BLaER1 treated with 17β-estradiol and CSF1 and Interleukin-3, amounts not matched to agents 10 nM and 100 nM (cell line): Measurements from ENCODE around the gene SOBP.

Experiments
- H3K27ac ChIP-seq, 11 experiments: shearing (Covaris generic); formaldehyde crosslinking; 2 replicates each; pipeline ENCODE4 v1.8.1; 2022
- H3K27me3 ChIP-seq, 11 experiments: shearing (Covaris generic); formaldehyde crosslinking; 2 replicates each; pipeline ENCODE4 v1.8.1; 2022
- H3K36me3 ChIP-seq, 11 experiments: shearing (Covaris generic); formaldehyde crosslinking; 2 replicates each; pipeline ENCODE4 v1.8.1; 2022
- H3K4me1 ChIP-seq, 10 experiments: shearing (Covaris generic); formaldehyde crosslinking; 2 replicates each; pipeline ENCODE4 v1.8.1; 2022
- H3K4me2 ChIP-seq, 11 experiments: shearing (Covaris generic); formaldehyde crosslinking; 2 replicates each; pipeline ENCODE4 v1.8.1; 2022
- H3K4me3 ChIP-seq, 10 experiments: shearing (Covaris generic); formaldehyde crosslinking; 2 replicates each; pipeline ENCODE4 v1.8.1; 2022
- H3K9ac ChIP-seq, 11 experiments: shearing (Covaris generic); formaldehyde crosslinking; 2 replicates each; pipeline ENCODE4 v1.8.1; 2022
- H3K9me3 ChIP-seq, 11 experiments: shearing (Covaris generic); formaldehyde crosslinking; replicated peaks in 1 of 11; 2 replicates each; pipeline ENCODE4 v1.8.1; 2022
- H4K20me1 ChIP-seq, 11 experiments: shearing (Covaris generic); formaldehyde crosslinking; 2 replicates each; pipeline ENCODE4 v1.8.1; 2022
- Cebpa-rat ChIP-seq, 11 experiments: shearing (Covaris generic); IDR thresholded peaks; 2 replicates each; pipeline ENCODE4 v1.8.1; 2022

The SOBP gene

GRCh38 chr6:107567643-107568042 lies 77.7 kb downstream of the SOBP start:
- H3K36me3 ChIP-seq: no peaks in the 10 kb centered on the region
- H3K9me3 ChIP-seq: no peaks in the 10 kb centered on the region
- no peaks in the 10 kb centered on the region for H4K20me1 ChIP-seq
- H3K4me3 ChIP-seq: no peak overlapping the region
- no peaks in the 10 kb centered on the region for H3K4me1 ChIP-seq
- no peak overlapping the region for H3K9ac ChIP-seq
- no peaks in the 10 kb centered on the region for H3K27me3 ChIP-seq
- no peak overlapping the region for H3K4me2 ChIP-seq
- no peak overlapping the region for H3K27ac ChIP-seq
- no peak for TF ChIP-seq Cebpa-rat (IDR thresholded peaks at IDR 0.05)

DNA sequence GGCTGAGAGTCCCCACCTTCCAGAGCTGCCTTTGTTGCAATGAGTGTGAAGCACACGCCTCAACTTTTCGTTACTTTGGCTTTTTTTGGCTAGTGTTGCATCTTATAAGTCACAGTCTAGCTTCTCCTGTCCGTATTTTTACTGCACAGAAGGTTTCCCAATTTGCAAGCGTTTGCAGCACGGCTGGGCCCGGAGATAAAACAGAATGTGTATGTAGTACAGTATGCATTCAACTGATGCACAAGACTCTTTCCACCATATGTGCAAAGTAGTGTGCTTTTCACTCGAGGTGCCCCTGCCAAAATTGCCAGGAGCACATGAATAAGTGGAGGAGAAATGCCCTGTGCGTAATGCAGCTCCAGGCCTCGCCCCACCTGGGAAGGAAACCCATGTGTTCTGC lies 79.6 kb downstream of the SOBP start:
- Histone ChIP-seq H4K20me1 (no peaks in the 10 kb centered on the region), H3K4me2 (no peak overlapping the region), H3K9me3 (no peaks in the 10 kb centered on the region), H3K27ac (no peak overlapping the region), H3K9ac (no peak overlapping the region), H3K4me3 (no peak overlapping the region), H3K4me1 (no peaks in the 10 kb centered on the region), H3K27me3 (no peaks in the 10 kb centered on the region), H3K36me3 (no peaks in the 10 kb centered on the region)
- TF ChIP-seq Cebpa-rat (IDR thresholded peaks at IDR 0.05): no peak

DNA sequence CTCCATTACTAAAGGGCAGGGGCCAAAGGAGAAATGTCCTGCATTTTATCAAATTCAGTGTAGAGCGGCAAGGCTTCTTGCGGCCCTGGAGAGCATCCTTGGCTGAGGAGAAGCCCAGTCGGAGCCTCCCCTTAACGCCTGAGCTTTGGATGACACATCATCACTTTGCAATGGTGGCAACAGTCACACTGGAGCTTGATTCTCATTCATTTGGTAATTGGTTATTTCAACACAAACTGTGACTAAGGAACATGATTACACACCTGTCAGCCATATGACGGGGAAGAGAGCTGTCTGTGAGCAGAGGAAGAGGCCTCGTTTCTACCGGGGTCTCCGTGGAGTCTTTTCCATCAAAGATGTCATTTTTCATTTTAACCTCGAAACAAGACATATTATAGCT lies 81.4 kb downstream of the SOBP start:
- no peaks in the 10 kb centered on the region for H3K9me3 ChIP-seq
- H3K27me3 ChIP-seq: no peaks in the 10 kb centered on the region
- H3K36me3 ChIP-seq: no peaks in the 10 kb centered on the region
- no peak overlapping the region for H3K4me2 ChIP-seq
- no peak overlapping the region for H3K27ac ChIP-seq
- H3K4me1 ChIP-seq: no peaks in the 10 kb centered on the region
- no peak for TF ChIP-seq Cebpa-rat (IDR thresholded peaks at IDR 0.05)
- no peak overlapping the region for H3K4me3 ChIP-seq
- no peaks in the 10 kb centered on the region for H4K20me1 ChIP-seq
- no peak overlapping the region for H3K9ac ChIP-seq

DNA sequence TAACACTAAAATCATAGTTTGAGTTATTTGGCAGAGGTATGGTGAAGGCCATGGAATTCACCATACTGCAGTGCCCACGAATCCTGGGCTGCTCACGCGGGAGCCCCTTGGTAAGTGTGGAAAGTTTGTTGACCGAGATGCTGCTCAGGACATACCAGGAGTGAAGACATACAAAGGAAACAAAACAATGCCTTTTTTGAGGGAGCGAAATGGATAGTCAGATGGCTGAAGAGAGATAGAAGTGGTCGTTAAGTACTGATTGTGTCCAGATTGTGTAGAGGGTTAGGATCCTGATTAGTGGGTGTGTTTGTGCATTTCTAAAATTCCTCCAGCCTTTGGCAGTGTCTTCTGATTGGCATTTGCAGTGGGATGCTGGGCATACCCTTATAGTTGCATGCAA lies 83.0 kb downstream of the SOBP start:
- TF ChIP-seq Cebpa-rat (IDR thresholded peaks at IDR 0.05): no peak
- Histone ChIP-seq H3K27me3 (no peaks in the 10 kb centered on the region), H3K4me1 (no peaks in the 10 kb centered on the region), H3K9me3 (no peaks in the 10 kb centered on the region), H4K20me1 (no peaks in the 10 kb centered on the region), H3K4me2 (no peak overlapping the region), H3K4me3 (no peak overlapping the region), H3K36me3 (no peaks in the 10 kb centered on the region), H3K9ac (no peak overlapping the region), H3K27ac (no peak overlapping the region)

- no peak overlapping the region for H3K4me3 ChIP-seq
- no peaks in the 10 kb centered on the region for H3K4me1 ChIP-seq
- H3K4me2 ChIP-seq: no peak overlapping the region
- H3K27ac ChIP-seq: no peak overlapping the region
- no peaks in the 10 kb centered on the region for H3K36me3 ChIP-seq
- no peaks in the 10 kb centered on the region for H4K20me1 ChIP-seq
- no peaks in the 10 kb centered on the region for H3K9me3 ChIP-seq
- no peak for TF ChIP-seq Cebpa-rat (IDR thresholded peaks at IDR 0.05)
- no peak overlapping the region for H3K9ac ChIP-seq
- H3K27me3 ChIP-seq: no peaks in the 10 kb centered on the region
Observed at GRCh38 chr6:107574856-107575255, 84.9 kb downstream of the SOBP start.

- H3K27ac ChIP-seq: no peak overlapping the region
- H3K9me3 ChIP-seq: no peaks in the 10 kb centered on the region
- no peaks in the 10 kb centered on the region for H4K20me1 ChIP-seq
- no peak overlapping the region for H3K4me3 ChIP-seq
- H3K27me3 ChIP-seq: no peaks in the 10 kb centered on the region
- no peaks in the 10 kb centered on the region for H3K36me3 ChIP-seq
- H3K9ac ChIP-seq: no peak overlapping the region
- H3K4me1 ChIP-seq: peaks cover 0 to 4% (median 0%) of the 10 kb centered on the region in 10 experiments; a peak in 4 of 20 replicates
- H3K4me2 ChIP-seq: no peak overlapping the region
- TF ChIP-seq Cebpa-rat (IDR thresholded peaks at IDR 0.05): no peak
Observed at GRCh38 chr6:107576852-107577251, 86.9 kb downstream of the SOBP start.

DNA sequence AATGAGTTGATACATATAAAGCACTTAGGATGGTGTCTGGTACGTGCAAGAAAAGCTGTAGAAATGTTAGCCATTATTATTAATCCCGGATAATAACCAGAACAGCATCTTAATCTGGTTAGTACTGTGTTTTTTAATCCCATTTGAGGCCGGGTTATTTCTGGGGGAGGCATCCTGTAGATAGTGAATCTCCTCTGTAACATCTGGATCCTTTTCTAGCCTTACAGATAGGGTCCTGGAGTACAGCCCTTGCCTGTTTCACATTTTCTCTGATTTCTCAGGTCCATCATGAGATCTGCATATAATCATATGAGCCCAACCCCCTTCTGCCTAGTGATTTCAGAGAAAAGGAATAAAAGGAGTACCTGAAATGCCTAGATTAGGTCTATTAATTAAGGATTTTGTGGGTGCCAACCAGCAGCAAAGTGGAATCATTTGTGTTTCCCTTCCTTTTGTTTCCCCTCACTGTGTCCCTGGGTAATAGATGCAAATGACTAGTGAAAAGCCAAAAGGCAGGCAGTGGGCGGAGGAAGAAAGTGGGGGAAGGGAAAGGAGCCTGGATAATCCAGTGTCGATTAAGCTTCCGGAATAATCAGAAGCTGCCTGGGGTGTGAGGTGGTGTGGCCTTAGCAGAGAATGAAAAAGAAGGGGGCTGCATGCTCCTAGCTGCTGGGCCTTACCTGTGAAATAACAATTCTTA lies 88.9 kb downstream of the SOBP start:
- H3K9ac ChIP-seq: no peak overlapping the region
- H3K9me3 ChIP-seq: no peaks in the 10 kb centered on the region
- peaks cover 0 to 18% (median 0%) of the 10 kb centered on the region in 10 experiments; a peak in 4 of 20 replicates for H3K4me1 ChIP-seq
- H3K27ac ChIP-seq: no peak overlapping the region
- H3K4me3 ChIP-seq: no peak overlapping the region
- H3K4me2 ChIP-seq: no peak overlapping the region
- H4K20me1 ChIP-seq: no peaks in the 10 kb centered on the region
- no peak for TF ChIP-seq Cebpa-rat (IDR thresholded peaks at IDR 0.05)
- H3K36me3 ChIP-seq: no peaks in the 10 kb centered on the region
- H3K27me3 ChIP-seq: no peaks in the 10 kb centered on the region

DNA sequence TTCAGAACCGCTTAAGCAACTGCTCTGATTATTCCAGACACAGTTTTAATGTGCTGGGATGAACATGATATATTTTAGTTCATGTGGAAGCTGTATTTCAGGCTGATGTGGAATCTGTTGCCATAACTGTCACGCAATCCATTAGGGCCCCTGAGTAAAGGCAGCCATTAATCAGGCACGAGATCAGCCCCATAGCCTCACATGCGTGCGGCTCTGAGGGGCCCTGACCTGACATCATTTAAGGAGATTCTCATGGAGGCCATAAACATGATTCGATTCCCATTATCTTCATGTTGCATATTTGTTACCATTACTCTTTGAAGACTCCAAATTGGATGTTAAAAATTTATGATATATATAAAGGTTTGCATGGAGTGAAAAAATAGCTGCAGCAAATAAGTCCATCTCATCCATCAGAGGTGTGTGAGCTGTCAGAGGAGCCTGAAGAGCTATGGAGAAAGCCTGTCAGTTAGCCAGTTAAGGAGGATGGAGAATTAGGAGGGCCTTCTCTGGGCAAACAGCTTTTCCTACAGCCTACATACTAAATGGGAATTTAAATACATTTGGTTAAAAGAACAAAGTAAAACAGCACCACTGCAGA lies 89.6 kb downstream of the SOBP start:
- Histone ChIP-seq H3K27me3 (no peaks in the 10 kb centered on the region), H4K20me1 (no peaks in the 10 kb centered on the region), H3K4me3 (no peak overlapping the region), H3K9ac (no peak overlapping the region), H3K4me2 (no peak overlapping the region), H3K27ac (no peak overlapping the region), H3K36me3 (no peaks in the 10 kb centered on the region), H3K9me3 (no peaks in the 10 kb centered on the region), H3K4me1 (peaks cover 0 to 18% (median 0%) of the 10 kb centered on the region in 10 experiments; a peak in 4 of 20 replicates)
- no peak for TF ChIP-seq Cebpa-rat (IDR thresholded peaks at IDR 0.05)

GRCh38 chr6:107582086-107582485 lies 92.2 kb downstream of the SOBP start:
- Histone ChIP-seq H4K20me1 (no peaks in the 10 kb centered on the region), H3K9me3 (no peaks in the 10 kb centered on the region), H3K36me3 (no peaks in the 10 kb centered on the region), H3K9ac (no peak overlapping the region), H3K4me2 (peak overlapping the region in 3 of 11 experiments; percentile 12 to 38 (median 28); a peak in 4 of 22 replicates), H3K4me3 (no peak overlapping the region), H3K27ac (no peak overlapping the region), H3K4me1 (peaks cover 0 to 18% (median 0%) of the 10 kb centered on the region in 10 experiments; a peak in 4 of 20 replicates), H3K27me3 (no peaks in the 10 kb centered on the region)
- TF ChIP-seq Cebpa-rat (IDR thresholded peaks at IDR 0.05): no peak

DNA sequence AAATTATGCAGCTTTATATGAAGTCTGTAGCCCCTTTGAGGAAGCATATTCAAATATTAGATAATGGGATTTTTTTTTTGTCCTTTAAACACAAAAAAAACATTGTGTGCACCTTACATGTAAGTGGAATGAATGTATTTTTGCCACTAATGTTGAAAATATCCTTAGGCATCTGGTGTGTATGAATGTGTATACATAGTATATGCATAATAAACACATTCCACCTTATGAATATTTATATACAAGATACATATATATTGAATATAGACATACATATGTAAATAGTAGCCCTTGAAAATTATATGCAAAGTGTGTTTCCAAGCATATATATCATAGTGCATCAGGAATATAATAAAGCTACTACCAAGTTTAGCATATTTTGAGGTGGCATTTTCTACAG lies 94.8 kb downstream of the SOBP start:
- Histone ChIP-seq H4K20me1 (no peaks in the 10 kb centered on the region), H3K4me2 (no peak overlapping the region), H3K4me3 (no peak overlapping the region), H3K9me3 (no peaks in the 10 kb centered on the region), H3K4me1 (peaks cover 0 to 18% (median 0%) of the 10 kb centered on the region in 10 experiments; a peak in 4 of 20 replicates), H3K27ac (no peak overlapping the region), H3K36me3 (no peaks in the 10 kb centered on the region), H3K27me3 (no peaks in the 10 kb centered on the region), H3K9ac (no peak overlapping the region)
- TF ChIP-seq Cebpa-rat (IDR thresholded peaks at IDR 0.05): no peak
